ENCODE data around the gene IL17C. TPM values are rescaled to one million over a fixed set of nuclear protein-coding genes. Genes with fewer than 3 reads are reported as not detected.

IL17C gene
- total and polyA plus RNA-seq, 8 donors, result not detected

DNA sequence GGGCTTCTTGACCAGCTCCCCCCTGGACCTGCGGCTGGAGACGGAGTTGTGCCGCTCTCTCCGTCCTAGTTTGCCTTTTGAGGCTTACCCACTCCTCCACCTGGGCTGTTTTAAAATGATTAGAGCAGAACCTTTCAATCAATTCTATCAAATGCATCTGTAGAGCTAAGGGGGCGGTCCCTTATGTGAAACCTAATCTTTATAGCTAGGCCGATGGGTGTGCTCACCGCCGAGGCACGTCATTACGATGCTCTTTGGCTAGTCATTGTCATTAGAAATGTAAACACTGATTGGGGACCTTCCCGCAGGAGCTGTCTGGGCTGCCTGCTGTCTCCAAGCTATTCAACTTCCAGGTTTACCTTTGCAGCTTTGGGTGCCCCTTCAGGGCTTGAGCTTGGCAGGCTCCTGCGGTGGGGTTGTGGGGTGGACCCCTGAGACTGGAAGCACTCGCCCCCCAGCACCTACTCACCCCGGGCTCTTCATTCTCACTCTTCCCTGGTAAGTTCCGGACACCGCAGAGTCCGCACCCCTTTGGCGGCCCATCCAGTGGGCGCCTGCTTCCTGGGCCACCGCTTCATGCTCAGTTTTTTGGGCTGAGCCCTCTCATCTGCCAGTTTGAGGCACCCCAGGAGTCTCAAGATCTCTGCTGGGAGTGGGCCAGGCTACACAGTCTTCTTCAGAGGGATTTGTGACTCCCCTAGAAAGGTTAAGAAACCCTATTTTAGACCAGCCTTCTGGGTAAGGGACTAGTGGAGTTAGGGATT is 20.9 kb upstream of the IL17C start:
- Histone ChIP-seq H3K4me1 (peaks cover 6 to 22% of the 10 kb centered on the region in 2 donors), H3K9me3 (no peaks in the 10 kb centered on the region), H3K4me3 (no peak overlapping the region), H3K27ac (no peak overlapping the region), H3K36me3 (peaks cover 0 to 77% of the 10 kb centered on the region in 2 donors), H3K27me3 (no peaks in the 10 kb centered on the region)
- ATAC-seq (no peak), DNase-seq (no peak)
- TF ChIP-seq, protein P1, sequence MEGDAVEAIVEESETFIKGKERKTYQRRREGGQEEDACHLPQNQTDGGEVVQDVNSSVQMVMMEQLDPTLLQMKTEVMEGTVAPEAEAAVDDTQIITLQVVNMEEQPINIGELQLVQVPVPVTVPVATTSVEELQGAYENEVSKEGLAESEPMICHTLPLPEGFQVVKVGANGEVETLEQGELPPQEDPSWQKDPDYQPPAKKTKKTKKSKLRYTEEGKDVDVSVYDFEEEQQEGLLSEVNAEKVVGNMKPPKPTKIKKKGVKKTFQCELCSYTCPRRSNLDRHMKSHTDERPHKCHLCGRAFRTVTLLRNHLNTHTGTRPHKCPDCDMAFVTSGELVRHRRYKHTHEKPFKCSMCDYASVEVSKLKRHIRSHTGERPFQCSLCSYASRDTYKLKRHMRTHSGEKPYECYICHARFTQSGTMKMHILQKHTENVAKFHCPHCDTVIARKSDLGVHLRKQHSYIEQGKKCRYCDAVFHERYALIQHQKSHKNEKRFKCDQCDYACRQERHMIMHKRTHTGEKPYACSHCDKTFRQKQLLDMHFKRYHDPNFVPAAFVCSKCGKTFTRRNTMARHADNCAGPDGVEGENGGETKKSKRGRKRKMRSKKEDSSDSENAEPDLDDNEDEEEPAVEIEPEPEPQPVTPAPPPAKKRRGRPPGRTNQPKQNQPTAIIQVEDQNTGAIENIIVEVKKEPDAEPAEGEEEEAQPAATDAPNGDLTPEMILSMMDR (IDR thresholded peaks at IDR 0.05), result no peak
- intact Hi-C loops (cut with DNase I), result no loop called here

DNA sequence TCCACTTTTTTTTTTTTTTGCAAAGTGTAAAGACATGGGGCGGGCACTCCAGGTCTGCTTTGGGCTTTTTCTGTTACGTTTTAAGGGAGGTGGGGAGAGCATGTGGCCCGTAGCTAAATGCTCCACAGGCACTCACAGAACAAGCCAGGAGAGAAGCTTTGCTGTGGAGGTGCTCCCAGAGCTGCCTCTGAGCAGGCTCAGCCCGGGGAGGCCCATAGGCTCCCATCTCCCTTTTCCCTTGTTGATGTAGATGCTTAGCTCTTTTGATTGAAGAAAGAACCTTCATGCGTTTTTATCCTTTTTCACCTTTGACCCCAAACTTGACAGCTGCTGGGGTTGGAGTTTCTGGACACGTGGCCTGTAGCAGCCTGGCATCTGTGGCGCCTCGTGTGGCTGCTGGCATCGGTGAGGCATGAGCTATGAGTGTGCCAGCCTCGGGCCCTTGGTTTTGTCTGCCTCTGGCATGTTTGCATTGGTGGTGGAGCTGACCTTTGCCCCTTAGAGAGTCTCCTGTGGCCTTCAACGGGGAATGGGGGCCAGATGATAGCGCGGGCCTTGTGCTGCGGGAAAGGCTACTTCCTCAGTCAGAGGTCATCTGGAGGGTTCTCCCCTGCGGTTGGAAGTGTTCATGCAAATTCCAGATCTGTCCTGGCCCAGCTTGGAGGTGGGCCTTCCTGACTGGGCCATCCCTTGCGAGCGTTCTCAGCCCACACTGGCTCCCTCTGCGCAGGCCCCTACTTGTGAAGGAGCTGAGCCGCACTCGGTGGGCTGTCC is 20.0 kb upstream of the IL17C start:
- TF ChIP-seq, protein P1 (IDR thresholded peaks at IDR 0.05), result no peak
- peaks cover 6 to 22% of the 10 kb centered on the region in 2 donors for H3K4me1 ChIP-seq
- no peaks in the 10 kb centered on the region for H3K27me3 ChIP-seq
- DNase-seq (no peak), ATAC-seq (no peak)
- H3K4me3 ChIP-seq, result no peak overlapping the region
- no peaks in the 10 kb centered on the region for H3K9me3 ChIP-seq
- H3K36me3 ChIP-seq, result peaks cover 0 to 79% of the 10 kb centered on the region in 2 donors
- intact Hi-C loops (cut with DNase I), result no loop called here
- no peak overlapping the region for H3K27ac ChIP-seq

DNA sequence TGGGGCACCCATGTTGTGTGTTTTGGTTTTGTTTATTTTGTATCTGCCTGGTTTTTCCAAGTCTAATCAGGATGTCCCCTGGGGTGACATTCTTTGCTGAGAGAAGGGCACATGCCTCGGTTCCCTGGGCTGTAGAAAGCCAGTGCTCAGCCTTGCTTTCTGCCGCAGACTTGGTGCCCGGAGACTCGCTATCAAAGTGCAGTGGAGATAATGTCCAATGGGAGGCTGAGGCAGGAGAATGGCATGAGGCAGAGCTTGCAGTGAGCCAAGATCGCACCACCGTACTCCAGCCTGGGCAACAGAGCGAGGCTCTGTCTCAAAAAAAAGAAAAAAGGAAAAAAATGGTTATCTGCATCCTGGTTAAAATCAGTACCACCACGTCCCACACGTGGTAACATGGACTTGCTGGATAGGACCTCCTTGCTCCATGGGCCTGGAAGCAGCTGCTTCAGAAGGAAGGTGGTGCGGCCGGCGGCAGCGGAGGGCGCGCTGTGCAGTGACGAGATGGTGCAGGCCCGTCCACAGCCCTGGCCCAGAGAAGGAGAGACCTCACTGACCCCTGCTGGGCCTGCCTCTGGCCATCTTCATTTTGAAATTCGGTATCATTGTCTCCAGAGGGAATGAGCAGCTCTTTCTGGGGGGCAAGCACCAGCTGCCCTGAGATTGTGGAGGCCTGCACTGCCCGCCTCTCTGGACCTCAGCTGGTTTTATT is 19.3 kb upstream of the IL17C start:
- DNase-seq (no peak), ATAC-seq (no peak)
- peaks cover 0 to 81% of the 10 kb centered on the region in 2 donors for H3K36me3 ChIP-seq
- H3K9me3 ChIP-seq, result no peaks in the 10 kb centered on the region
- H3K4me1 ChIP-seq, result peaks cover 6 to 22% of the 10 kb centered on the region in 2 donors
- TF ChIP-seq, protein P1 (IDR thresholded peaks at IDR 0.05), result no peak
- no peak overlapping the region for H3K27ac ChIP-seq
- H3K27me3 ChIP-seq, result no peaks in the 10 kb centered on the region
- no peak overlapping the region for H3K4me3 ChIP-seq
- intact Hi-C loops (cut with DNase I), result no loop called here

DNA sequence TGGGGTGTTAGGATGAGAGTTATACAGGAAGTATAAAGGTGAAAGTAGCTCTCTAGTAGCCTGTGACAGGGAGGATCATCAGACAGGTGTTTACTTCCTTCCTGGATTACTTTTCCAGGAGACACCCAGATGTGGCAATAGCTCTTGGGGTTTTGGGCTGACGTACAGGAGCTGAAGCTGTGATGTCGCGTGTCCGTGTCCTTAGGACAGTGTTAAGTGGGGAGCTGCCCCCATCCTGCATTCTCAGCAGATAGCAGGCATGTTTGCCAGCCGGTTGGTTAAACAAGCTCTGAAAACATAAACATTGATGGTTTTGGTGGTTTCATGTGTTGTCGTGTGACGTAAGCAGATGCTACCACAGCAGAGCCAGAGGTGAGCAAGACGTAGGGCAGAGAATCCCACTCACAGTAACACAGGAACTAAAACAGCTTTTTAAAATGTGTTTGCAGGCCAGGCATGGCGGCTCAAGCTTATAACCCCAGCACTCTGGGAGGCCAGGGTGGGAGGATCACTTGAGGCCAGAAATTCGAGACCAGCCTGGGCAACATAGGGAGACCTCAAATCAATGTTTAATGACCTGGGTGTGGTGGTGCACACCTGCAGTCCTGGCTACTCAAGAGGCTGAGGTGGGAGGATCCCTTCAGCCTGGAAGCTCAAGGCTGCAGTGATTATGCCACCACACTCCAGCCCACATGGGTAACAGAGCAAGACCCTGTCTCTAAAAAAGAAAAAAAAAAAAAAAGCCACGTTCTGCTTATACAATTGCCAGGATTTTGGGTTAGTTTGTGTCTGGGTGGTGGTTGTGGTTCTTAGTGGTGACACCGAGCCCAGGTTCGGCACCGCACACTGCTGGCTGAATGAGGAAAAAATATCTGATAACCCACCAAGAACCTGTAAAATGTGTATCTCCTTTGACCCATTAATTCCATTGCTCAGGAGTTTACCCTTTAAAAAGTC is 18.2 kb upstream of the IL17C start:
- Histone ChIP-seq H3K9me3 (no peaks in the 10 kb centered on the region), H3K4me3 (no peak overlapping the region), H3K27ac (no peak overlapping the region), H3K36me3 (peaks cover 0 to 83% of the 10 kb centered on the region in 2 donors), H3K27me3 (no peaks in the 10 kb centered on the region), H3K4me1 (peaks cover 6 to 22% of the 10 kb centered on the region in 2 donors)
- TF ChIP-seq, protein P1 (IDR thresholded peaks at IDR 0.05), result no peak
- intact Hi-C loops (cut with DNase I), result no loop called here
- no peak for ATAC-seq
- DNase-seq, result no peak
